Measurements from ENCODE around the gene CMYA5.

The CMYA5 gene

GRCh38 chr5:79727451-79728355 lies 38.1 kb downstream of the CMYA5 start:
- TF ChIP-seq GATA2 (IDR thresholded peaks at IDR 0.05; ENCODE audit: low read depth, low read length) (no peak), GATA3 (IDR thresholded peaks at IDR 0.05; ENCODE audit: low read depth, low read length) (no peak)

- no peak for TF ChIP-seq GATA3 (IDR thresholded peaks at IDR 0.05; ENCODE audit: low read depth, low read length)
Measured at GRCh38 chr5:79728396-79728795, 38.8 kb downstream of the CMYA5 start.

GRCh38 chr5:79729679-79730078 lies 40.0 kb downstream of the CMYA5 start:
- TF ChIP-seq GATA3 (IDR thresholded peaks at IDR 0.05; ENCODE audit: low read depth, low read length), result no peak
- no peak for TF ChIP-seq GATA2 (IDR thresholded peaks at IDR 0.05; ENCODE audit: low read depth, low read length)

GRCh38 chr5:79730564-79730963 lies 40.9 kb downstream of the CMYA5 start:
- no peak for TF ChIP-seq GATA2 (IDR thresholded peaks at IDR 0.05; ENCODE audit: low read depth, low read length)
- TF ChIP-seq GATA3 (IDR thresholded peaks at IDR 0.05; ENCODE audit: low read depth, low read length), result no peak

GRCh38 chr5:79731775-79732174 lies 42.1 kb downstream of the CMYA5 start:
- TF ChIP-seq GATA2 (IDR thresholded peaks at IDR 0.05; ENCODE audit: low read depth, low read length), result no peak

- TF ChIP-seq GATA3 (IDR thresholded peaks at IDR 0.05; ENCODE audit: low read depth, low read length) (no peak), GATA2 (IDR thresholded peaks at IDR 0.05; ENCODE audit: low read depth, low read length) (no peak)
Measured at GRCh38 chr5:79736528-79737514, 47.2 kb downstream of the CMYA5 start.

GRCh38 chr5:79738349-79738748 lies 48.7 kb downstream of the CMYA5 start:
- TF ChIP-seq GATA3 (IDR thresholded peaks at IDR 0.05; ENCODE audit: low read depth, low read length) (no peak), GATA2 (IDR thresholded peaks at IDR 0.05; ENCODE audit: low read depth, low read length) (no peak)

GRCh38 chr5:79742549-79743136 lies 53.0 kb downstream of the CMYA5 start:
- no peak for TF ChIP-seq GATA2 (IDR thresholded peaks at IDR 0.05; ENCODE audit: low read depth, low read length)
- no peak for TF ChIP-seq GATA3 (IDR thresholded peaks at IDR 0.05; ENCODE audit: low read depth, low read length)

- TF ChIP-seq GATA2 (IDR thresholded peaks at IDR 0.05; ENCODE audit: low read depth, low read length) (no peak), GATA3 (IDR thresholded peaks at IDR 0.05; ENCODE audit: low read depth, low read length) (no peak)
Measured at GRCh38 chr5:79743846-79744605, 54.4 kb downstream of the CMYA5 start.

- no peak for TF ChIP-seq GATA3 (IDR thresholded peaks at IDR 0.05; ENCODE audit: low read depth, low read length)
- no peak for TF ChIP-seq GATA2 (IDR thresholded peaks at IDR 0.05; ENCODE audit: low read depth, low read length)
Measured at GRCh38 chr5:79745255-79745654, 55.6 kb downstream of the CMYA5 start.

- TF ChIP-seq GATA2 (IDR thresholded peaks at IDR 0.05; ENCODE audit: low read depth, low read length) (no peak), GATA3 (IDR thresholded peaks at IDR 0.05; ENCODE audit: low read depth, low read length) (no peak)
Measured at GRCh38 chr5:79746642-79747569, 57.3 kb downstream of the CMYA5 start.

All from SH-SY5Y (cell line).